K562 (cell line): ENCODE results near the gene NRG2. TPM values are rescaled to one million over a fixed set of nuclear protein-coding genes. Genes with fewer than 3 reads are reported as not detected.

ENCODE experiments used
- ATAC-seq: fragments of 200-7000 bp; cut with Tn5 transposase; 3 replicates; pipeline ENCODE4 v1.9.1; 2020; ENCODE audit warnings: moderate library complexity
- BruUV-seq: library from RNA; stranded (reverse); fragments of 400-500 nt; replicated peaks from 2 replicates; lab custom pipeline; 2021; lab: Mats Ljungman, UMichigan
- CTCF ChIA-PET: fragments of 300-600 bp; formaldehyde crosslinking; extraction: SDS; loops from one replicate; lab custom pipeline; 2021; ENCODE audit warnings: low intra/inter-chr PET ratio; lab: Yijun Ruan, JAX
- POLR2A ChIA-PET: fragments of 300-600, 350-650 bp; sonication (Branson Sonifier 250); formaldehyde crosslinking; extraction: SDS; loops from one replicate; lab custom pipeline; 2021; ENCODE audit warnings: antibody characterized with exemption, inconsistent platforms; lab: Yijun Ruan, JAX
- DNase-seq, 4 experiments: peaks; one replicate each; pipeline versions ENCODE4 v3.0.0 to v3.0.0-alpha.2; 2011 to 2018; ENCODE audit warnings: low spot score in 3 of 4, mixed read lengths in 3 of 4; ENCODE audit errors: extremely low read depth in 1 of 4
- FAIRE-seq: peaks from 2 replicates; lab custom pipeline; 2011; peaks lifted over from hg19 to GRCh38; lab: Jason Lieb, UNC
- H2AFZ ChIP-seq: 2 replicates; pipeline ENCODE4 v1.6.0; 2011; ENCODE audit warnings: low read depth, low read length, control low read depth, inconsistent platforms
- H3K27ac ChIP-seq: fragments of 200-600 bp; 3 replicates; pipeline ENCODE4 v1.8.0; 2011; ENCODE audit warnings: low read depth, mild to moderate bottlenecking, control low read depth, inconsistent platforms, low read length, moderate library complexity, mixed read lengths; ENCODE audit errors: extremely low read depth
- H3K27me3 ChIP-seq, 2 experiments: fragments of 300-600 bp in 1 of 2; 2 replicates in 1 of 2; 3 replicates in 1 of 2; pipeline versions ENCODE4 v1.6.0 to v1.8.0; 2011; ENCODE audit warnings: inconsistent platforms in 2 of 2, low read length in 2 of 2, mild to moderate bottlenecking in 1 of 2, mixed read lengths in 1 of 2, moderate library complexity in 1 of 2; ENCODE audit not compliant: control insufficient read depth in 2 of 2, insufficient read depth in 2 of 2
- H3K36me3 ChIP-seq: fragments of 300-600 bp; 3 replicates; pipeline ENCODE4 v1.8.0; 2011; ENCODE audit warnings: mild to moderate bottlenecking, low read length, inconsistent platforms; ENCODE audit not compliant: control insufficient read depth, insufficient read depth
- H3K4me1 ChIP-seq, 2 experiments: fragments of 200-600 bp in 1 of 2; replicated peaks in 1 of 2; 2 replicates in 1 of 2; 3 replicates in 1 of 2; pipeline versions ENCODE4 v1.5.1 to v1.8.0; 2011; ENCODE audit warnings: inconsistent platforms in 2 of 2, low read length in 2 of 2, mild to moderate bottlenecking in 1 of 2, mixed read lengths in 1 of 2, moderate library complexity in 1 of 2; ENCODE audit not compliant: control insufficient read depth in 2 of 2, insufficient read depth in 2 of 2
- H3K4me2 ChIP-seq: 2 replicates; pipeline ENCODE4 v1.6.1; 2011; ENCODE audit warnings: low read length, control low read depth, inconsistent platforms, mixed read lengths; ENCODE audit not compliant: insufficient read depth
- H3K4me3 ChIP-seq: fragments of 200-600 bp; sonication (generic), shearing (Covaris generic); 2 replicates; pipeline ENCODE4 v1.5.1; 2016; ENCODE audit warnings: control low read depth, inconsistent platforms
- H3K79me2 ChIP-seq: fragments of 200-600 bp; 3 replicates; pipeline ENCODE4 v1.8.0; 2011; ENCODE audit warnings: low read length, inconsistent platforms; ENCODE audit not compliant: control insufficient read depth, insufficient read depth
- H3K9ac ChIP-seq, 2 experiments: 2 replicates each; pipeline versions ENCODE4 v1.6.0 to v1.6.1; 2011; ENCODE audit warnings: low read depth in 2 of 2, low read length in 2 of 2, control low read depth in 1 of 2, inconsistent platforms in 1 of 2, mild to moderate bottlenecking in 1 of 2, mixed read lengths in 1 of 2; ENCODE audit not compliant: insufficient read depth in 1 of 2
- H3K9me1 ChIP-seq: one replicate; pipeline ENCODE4 v1.6.0; 2011; ENCODE audit warnings: inconsistent platforms, mild to moderate bottlenecking, low read length, moderate library complexity; ENCODE audit not compliant: control insufficient read depth, insufficient read depth
- H3K9me3 ChIP-seq: replicated peaks from 2 replicates; pipeline ENCODE4 v1.5.1; 2011; ENCODE audit warnings: low read depth, low read length, inconsistent platforms; ENCODE audit not compliant: control insufficient read depth, insufficient read depth
- H4K20me1 ChIP-seq: replicated peaks from 2 replicates; pipeline ENCODE4 v1.6.1; 2011; ENCODE audit warnings: low read length, inconsistent platforms, mixed read lengths; ENCODE audit not compliant: control insufficient read depth, insufficient read depth
- CTBP1 ChIP-seq: fragments of 450-650 bp; IDR thresholded peaks from 2 replicates; pipeline ENCODE4 v1.6.1; 2016; ENCODE audit warnings: borderline replicate concordance
- ETV5 ChIP-seq: sonication (generic); formaldehyde crosslinking; IDR thresholded peaks from 2 replicates; pipeline ENCODE4 v1.4.0; 2020; ENCODE audit warnings: low read depth, mild to moderate bottlenecking, missing genetic modification reagents
- MCM3 ChIP-seq: fragments of 450-650 bp; IDR thresholded peaks from 2 replicates; pipeline ENCODE4 v1.6.1; 2016
- MXI1 ChIP-seq: IDR thresholded peaks from 2 replicates; pipeline ENCODE4 v1.6.1; 2011; ENCODE audit warnings: low read depth, mild to moderate bottlenecking, improper control_type of control experiment, low read length
- RERE ChIP-seq: sonication (generic); formaldehyde crosslinking; IDR thresholded peaks from 2 replicates; pipeline ENCODE4 v1.8.0; 2023; ENCODE audit warnings: missing genetic modification reagents, mild to moderate bottlenecking, borderline replicate concordance
- TOE1 ChIP-seq, 2 experiments: fragments of 450-650 bp in 1 of 2; sonication (generic) in 1 of 2; formaldehyde crosslinking in 1 of 2; IDR thresholded peaks; 2 replicates each; pipeline versions ENCODE4 v1.7.1 to v1.8.0; 2016 to 2022; ENCODE audit warnings: borderline replicate concordance in 2 of 2, mild to moderate bottlenecking in 2 of 2, antibody characterized with exemption in 1 of 2, inconsistent platforms in 1 of 2, low read depth in 1 of 2, missing genetic modification reagents in 1 of 2, moderate library complexity in 1 of 2
- YY1 ChIP-seq, 3 experiments: IDR thresholded peaks; 2 replicates each; pipeline ENCODE4 v1.6.1; 2011; ENCODE audit warnings: low read length in 2 of 3, mild to moderate bottlenecking in 2 of 3, moderate library complexity in 2 of 3, borderline replicate concordance in 1 of 3, control low read depth in 1 of 3, low read depth in 1 of 3; ENCODE audit not compliant: insufficient read depth in 3 of 3, insufficient replicate concordance in 2 of 3, control insufficient read depth in 1 of 3, insufficient read length in 1 of 3; ENCODE audit errors: extremely low read depth in 1 of 3
- ZNF232 ChIP-seq: sonication (generic); formaldehyde crosslinking; IDR thresholded peaks from 2 replicates; pipeline ENCODE4 v1.8.0; 2022; ENCODE audit warnings: mild to moderate bottlenecking, missing genetic modification reagents
- ZNF764 ChIP-seq: fragments of 250-450 bp; sonication (Bioruptor Pico); IDR thresholded peaks from 2 replicates; pipeline ENCODE4 v1.4.0; 2020; ENCODE audit warnings: low read depth, mild to moderate bottlenecking, moderate library complexity
- ZZZ3 ChIP-seq: fragments of 450-650 bp; IDR thresholded peaks from 2 replicates; pipeline ENCODE4 v1.6.1; 2016; ENCODE audit warnings: antibody characterized with exemption, mild to moderate bottlenecking, moderate library complexity
- WGBS: fragments of 100-300 bp; shearing (Covaris generic); methylation state at CpG from one replicate; pipeline ENCODE4 v1.1.6; 2016; ENCODE audit warnings: low coverage, mixed read lengths; ENCODE audit not compliant: insufficient coverage; ENCODE audit errors: missing lambda C conversion rate; 5-methylcytosine and 5-hydroxymethylcytosine counted together
- in situ Hi-C: fragments of 300-500 bp; cut with MboI; formaldehyde crosslinking; loops from 4 replicates; pipeline ENCODE4 v1.15.0; 2018; ENCODE audit warnings: inconsistent platforms, mixed read lengths
- intact Hi-C: fragments of 100-400 bp; cut with micrococcal nuclease; formaldehyde crosslinking; loops from 2 replicates; pipeline ENCODE4 v1.14.2; 2022
- polyA plus RNA-seq, 8 experiments: library from polyadenylated mRNA; depleted of rRNA in 4 of 8; stranded (reverse) in 5 of 8; unstranded in 3 of 8; fragments of >200 nt; fragmentation: Nextera tagmentation in 2 of 8; fragmentation: Illumina TruSeq in 1 of 8; extraction: Ambion mirVana in 2 of 8; extraction: Trizol in 1 of 8; gene quantifications; 2 replicates each; pipeline versions ENCODE4 v1.2.1 to v1.2.3, GENCODE V29; 2011 to 2014; ENCODE audit warnings: inconsistent platforms in 1 of 8, missing spikeins in 1 of 8
- total RNA-seq, 7 experiments: library from RNA; depleted of rRNA in 6 of 7; stranded (reverse); fragments of >200 nt in 6 of 7; fragmentation: Illumina TruSeq in 2 of 7; extraction: Trizol in 2 of 7; gene quantifications; 2 replicates each; pipeline versions ENCODE4 v1.2.1 to v1.2.3, GENCODE V29; 2011 to 2021; ENCODE audit warnings: low replicate concordance in 1 of 7
- TF ChIP-seq, protein P1 (sequence below): fragments of 250-450 bp; sonication (Bioruptor Pico); IDR thresholded peaks from 2 replicates; pipeline ENCODE4 v1.9.0; 2021; ENCODE audit warnings: mild to moderate bottlenecking, inconsistent platforms

The NRG2 gene
- total and polyA plus RNA-seq, 9 of the 15 experiments (the other 6 are each of a cell fraction or from before 2014, with no cell fraction given): not detected

DNA sequence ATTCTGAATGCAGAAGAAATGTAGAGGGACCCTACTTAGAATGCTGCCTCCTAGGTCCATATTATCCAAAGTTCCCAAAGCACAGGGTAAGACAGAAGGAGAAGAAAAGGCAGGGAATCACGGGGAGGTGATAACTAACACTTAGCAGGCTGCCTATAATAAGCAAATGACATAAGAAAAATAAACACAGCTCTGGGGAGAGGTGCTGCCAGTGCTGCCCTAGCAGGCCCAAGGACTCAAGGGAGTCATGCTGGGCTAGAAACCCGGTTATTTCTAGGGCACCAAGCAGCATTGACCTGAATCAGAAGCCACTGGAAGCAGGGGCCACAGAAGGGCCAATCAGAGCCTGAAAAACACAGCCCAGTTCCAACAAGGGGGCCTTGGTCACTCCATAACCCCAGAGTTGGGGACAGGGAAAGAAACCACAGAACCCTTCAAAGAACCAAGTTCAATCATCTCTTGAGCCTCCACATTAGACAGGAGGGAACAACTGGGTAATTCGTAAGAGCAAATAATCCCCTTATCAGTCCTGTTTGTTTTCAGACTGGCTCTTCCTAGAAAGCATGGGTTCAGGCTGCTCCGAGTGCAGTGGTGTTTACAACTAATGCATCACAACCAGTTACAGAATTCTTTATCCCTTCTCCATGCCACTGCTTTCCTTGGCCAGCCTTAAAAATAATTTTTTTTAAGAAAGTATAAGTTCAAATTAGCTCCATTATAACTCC is 24.0 kb downstream of the NRG2 start (continued):
- no peak for TF ChIP-seq ZZZ3

- ChIA-PET POLR2A (no interaction called here), CTCF (no interaction called here)
- no peaks in the 10 kb centered on the region for H3K79me2 ChIP-seq
- intact Hi-C loops: no loop called here
- no peaks in the 10 kb centered on the region; a peak in 1 of 5 replicates for H3K4me1 ChIP-seq
- H3K9me3 ChIP-seq: no peaks in the 10 kb centered on the region
- no peaks in the 10 kb centered on the region for H4K20me1 ChIP-seq
- FAIRE-seq (no peak), DNase-seq (no peak), ATAC-seq (no peak)
- H3K9ac ChIP-seq: no peak overlapping the region
- WGBS: 2% methylated on average over 7 of the region's 7 CpGs
- H3K27me3 ChIP-seq: peaks cover 12 to 29% of the 10 kb centered on the region in 2 experiments; a peak in 4 of 5 replicates
- no peak overlapping the region for H2AFZ ChIP-seq
- no peaks in the 10 kb centered on the region for H3K36me3 ChIP-seq
- no peak overlapping the region for H3K4me3 ChIP-seq
- in situ Hi-C loops: no loop called here
- BruUV-seq: no TSS peak
- no peak overlapping the region for H3K4me2 ChIP-seq
- H3K9me1 ChIP-seq: no peaks in the 10 kb centered on the region
- no peak overlapping the region for H3K27ac ChIP-seq
- no peak for TF ChIP-seq YY1 (IDR thresholded peaks at IDR 0.05; ENCODE audit: borderline replicate concordance in 1 of 3, control insufficient read depth in 1 of 3, extremely low read depth in 1 of 3, insufficient read depth in 3 of 3, insufficient read length in 1 of 3, insufficient replicate concordance in 2 of 3, low read depth in 1 of 3, low read length in 2 of 3)
- no peak for TF ChIP-seq ZNF232 (CRISPR knock-in tag)
- no peak for TF ChIP-seq CTBP1
- TF ChIP-seq MXI1: no peak
- TF ChIP-seq TOE1 (IDR thresholded peaks at IDR 0.05; ENCODE audit: borderline replicate concordance): no peak
- no peak for TF ChIP-seq TOE1 (CRISPR knock-in tag; IDR thresholded peaks at IDR 0.05; ENCODE audit: borderline replicate concordance, low read depth)
- TF ChIP-seq RERE (CRISPR knock-in tag): no peak
- no peak for TF ChIP-seq ZNF764 (CRISPR knock-in tag)
- no peak for TF ChIP-seq MCM3
- TF ChIP-seq, protein P1, sequence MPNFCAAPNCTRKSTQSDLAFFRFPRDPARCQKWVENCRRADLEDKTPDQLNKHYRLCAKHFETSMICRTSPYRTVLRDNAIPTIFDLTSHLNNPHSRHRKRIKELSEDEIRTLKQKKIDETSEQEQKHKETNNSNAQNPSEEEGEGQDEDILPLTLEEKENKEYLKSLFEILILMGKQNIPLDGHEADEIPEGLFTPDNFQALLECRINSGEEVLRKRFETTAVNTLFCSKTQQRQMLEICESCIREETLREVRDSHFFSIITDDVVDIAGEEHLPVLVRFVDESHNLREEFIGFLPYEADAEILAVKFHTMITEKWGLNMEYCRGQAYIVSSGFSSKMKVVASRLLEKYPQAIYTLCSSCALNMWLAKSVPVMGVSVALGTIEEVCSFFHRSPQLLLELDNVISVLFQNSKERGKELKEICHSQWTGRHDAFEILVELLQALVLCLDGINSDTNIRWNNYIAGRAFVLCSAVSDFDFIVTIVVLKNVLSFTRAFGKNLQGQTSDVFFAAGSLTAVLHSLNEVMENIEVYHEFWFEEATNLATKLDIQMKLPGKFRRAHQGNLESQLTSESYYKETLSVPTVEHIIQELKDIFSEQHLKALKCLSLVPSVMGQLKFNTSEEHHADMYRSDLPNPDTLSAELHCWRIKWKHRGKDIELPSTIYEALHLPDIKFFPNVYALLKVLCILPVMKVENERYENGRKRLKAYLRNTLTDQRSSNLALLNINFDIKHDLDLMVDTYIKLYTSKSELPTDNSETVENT (CRISPR knock-in tag): no peak
- TF ChIP-seq ETV5: no peak
These were observed 24.6 kb downstream of the NRG2 start for GRCh38 chr5:140018517-140018916.
